ENCODE measurements around the gene NPBWR2.

DNA sequence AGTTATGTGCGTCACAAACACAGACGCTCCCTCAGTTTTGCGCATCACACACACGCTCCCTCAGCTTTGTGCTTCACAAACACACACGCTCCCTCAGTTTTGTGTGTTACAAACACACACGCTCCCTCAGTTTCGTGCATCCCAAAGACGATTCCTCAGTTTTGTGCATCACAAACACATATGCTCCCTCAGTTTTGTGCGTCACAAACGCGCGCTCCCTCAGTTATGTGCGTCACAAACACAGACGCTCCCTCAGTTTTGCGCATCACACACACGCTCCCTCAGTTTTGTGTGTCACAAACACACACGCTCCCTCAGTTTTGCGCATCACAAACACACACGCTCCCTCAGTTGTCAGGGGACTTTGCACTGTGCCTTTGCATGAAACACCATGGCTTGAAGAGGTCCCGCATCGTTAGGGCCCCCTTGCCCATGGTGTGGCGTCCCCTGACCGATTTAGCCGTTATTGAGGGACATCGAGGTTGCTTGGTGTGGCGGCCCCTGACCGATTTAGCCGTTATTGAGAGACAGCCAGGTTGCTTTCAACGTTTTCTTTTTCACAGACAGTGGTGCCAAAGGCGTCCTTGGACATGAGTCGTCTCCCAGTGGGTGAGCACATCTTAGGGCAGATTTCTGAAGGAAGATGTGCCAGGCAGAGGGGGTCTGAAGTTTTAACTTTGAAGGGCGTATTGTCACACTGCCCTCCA lies 28.8 kb upstream of the NPBWR2 start:
- TF ChIP-seq, protein P1, sequence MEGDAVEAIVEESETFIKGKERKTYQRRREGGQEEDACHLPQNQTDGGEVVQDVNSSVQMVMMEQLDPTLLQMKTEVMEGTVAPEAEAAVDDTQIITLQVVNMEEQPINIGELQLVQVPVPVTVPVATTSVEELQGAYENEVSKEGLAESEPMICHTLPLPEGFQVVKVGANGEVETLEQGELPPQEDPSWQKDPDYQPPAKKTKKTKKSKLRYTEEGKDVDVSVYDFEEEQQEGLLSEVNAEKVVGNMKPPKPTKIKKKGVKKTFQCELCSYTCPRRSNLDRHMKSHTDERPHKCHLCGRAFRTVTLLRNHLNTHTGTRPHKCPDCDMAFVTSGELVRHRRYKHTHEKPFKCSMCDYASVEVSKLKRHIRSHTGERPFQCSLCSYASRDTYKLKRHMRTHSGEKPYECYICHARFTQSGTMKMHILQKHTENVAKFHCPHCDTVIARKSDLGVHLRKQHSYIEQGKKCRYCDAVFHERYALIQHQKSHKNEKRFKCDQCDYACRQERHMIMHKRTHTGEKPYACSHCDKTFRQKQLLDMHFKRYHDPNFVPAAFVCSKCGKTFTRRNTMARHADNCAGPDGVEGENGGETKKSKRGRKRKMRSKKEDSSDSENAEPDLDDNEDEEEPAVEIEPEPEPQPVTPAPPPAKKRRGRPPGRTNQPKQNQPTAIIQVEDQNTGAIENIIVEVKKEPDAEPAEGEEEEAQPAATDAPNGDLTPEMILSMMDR (IDR thresholded peaks at IDR 0.05): no peak
- TF ChIP-seq, protein P2, sequence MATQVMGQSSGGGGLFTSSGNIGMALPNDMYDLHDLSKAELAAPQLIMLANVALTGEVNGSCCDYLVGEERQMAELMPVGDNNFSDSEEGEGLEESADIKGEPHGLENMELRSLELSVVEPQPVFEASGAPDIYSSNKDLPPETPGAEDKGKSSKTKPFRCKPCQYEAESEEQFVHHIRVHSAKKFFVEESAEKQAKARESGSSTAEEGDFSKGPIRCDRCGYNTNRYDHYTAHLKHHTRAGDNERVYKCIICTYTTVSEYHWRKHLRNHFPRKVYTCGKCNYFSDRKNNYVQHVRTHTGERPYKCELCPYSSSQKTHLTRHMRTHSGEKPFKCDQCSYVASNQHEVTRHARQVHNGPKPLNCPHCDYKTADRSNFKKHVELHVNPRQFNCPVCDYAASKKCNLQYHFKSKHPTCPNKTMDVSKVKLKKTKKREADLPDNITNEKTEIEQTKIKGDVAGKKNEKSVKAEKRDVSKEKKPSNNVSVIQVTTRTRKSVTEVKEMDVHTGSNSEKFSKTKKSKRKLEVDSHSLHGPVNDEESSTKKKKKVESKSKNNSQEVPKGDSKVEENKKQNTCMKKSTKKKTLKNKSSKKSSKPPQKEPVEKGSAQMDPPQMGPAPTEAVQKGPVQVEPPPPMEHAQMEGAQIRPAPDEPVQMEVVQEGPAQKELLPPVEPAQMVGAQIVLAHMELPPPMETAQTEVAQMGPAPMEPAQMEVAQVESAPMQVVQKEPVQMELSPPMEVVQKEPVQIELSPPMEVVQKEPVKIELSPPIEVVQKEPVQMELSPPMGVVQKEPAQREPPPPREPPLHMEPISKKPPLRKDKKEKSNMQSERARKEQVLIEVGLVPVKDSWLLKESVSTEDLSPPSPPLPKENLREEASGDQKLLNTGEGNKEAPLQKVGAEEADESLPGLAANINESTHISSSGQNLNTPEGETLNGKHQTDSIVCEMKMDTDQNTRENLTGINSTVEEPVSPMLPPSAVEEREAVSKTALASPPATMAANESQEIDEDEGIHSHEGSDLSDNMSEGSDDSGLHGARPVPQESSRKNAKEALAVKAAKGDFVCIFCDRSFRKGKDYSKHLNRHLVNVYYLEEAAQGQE (IDR thresholded peaks at IDR 0.05; ENCODE audit: insufficient read depth in 1 of 2, low read depth in 2 of 2, low read length in 1 of 2): no peak
